KMS-11 (cell line): ENCODE data around the gene ARFGAP1.

Source experiments
- H2AFZ ChIP-seq: fragments of 200-600 bp; sonication (generic); 2 replicates; pipeline ENCODE4 v1.6.1; 2016; ENCODE audit warnings: antibody characterized with exemption, mixed run types, low read depth
- H3K27ac ChIP-seq: fragments of 200-600 bp; sonication (generic); 2 replicates; pipeline ENCODE4 v1.6.1; 2016; ENCODE audit warnings: mild to moderate bottlenecking, mixed run types
- H3K27me3 ChIP-seq: fragments of 200-600 bp; sonication (generic); 2 replicates; pipeline ENCODE4 v1.6.1; 2017; ENCODE audit warnings: mild to moderate bottlenecking, low read depth, mixed run types, moderate library complexity; ENCODE audit not compliant: insufficient read depth
- H3K36me3 ChIP-seq: fragments of 200-600 bp; sonication (generic); 2 replicates; pipeline ENCODE4 v1.6.1; 2017; ENCODE audit warnings: mild to moderate bottlenecking, mixed run types; ENCODE audit not compliant: insufficient read depth
- H3K4me1 ChIP-seq: fragments of 200-600 bp; sonication (generic); 2 replicates; pipeline ENCODE4 v1.6.1; 2016; ENCODE audit warnings: mild to moderate bottlenecking, low read depth, mixed run types; ENCODE audit not compliant: poor library complexity, severe bottlenecking
- H3K4me2 ChIP-seq: fragments of 200-600 bp; sonication (generic); 2 replicates; pipeline ENCODE4 v1.7.0; 2016; ENCODE audit warnings: mild to moderate bottlenecking, mixed run types
- H3K4me3 ChIP-seq: fragments of 200-600 bp; sonication (generic); IDR thresholded peaks from 2 replicates; pipeline ENCODE4 v1.6.1; 2017; ENCODE audit warnings: low read depth, low read length, mixed read lengths; ENCODE audit not compliant: insufficient read depth
- H3K79me2 ChIP-seq: fragments of 200-600 bp; sonication (generic); 2 replicates; pipeline ENCODE4 v1.6.1; 2016; ENCODE audit warnings: low read depth, mixed run types; ENCODE audit not compliant: insufficient read depth
- H3K9ac ChIP-seq: fragments of 200-600 bp; sonication (generic); 2 replicates; pipeline ENCODE4 v1.6.1; 2016; ENCODE audit warnings: mild to moderate bottlenecking, mixed run types
- H4K20me1 ChIP-seq: fragments of 200-600 bp; sonication (generic); 2 replicates; pipeline ENCODE4 v1.6.1; 2016; ENCODE audit warnings: mild to moderate bottlenecking, mixed run types; ENCODE audit not compliant: insufficient read depth
- CTCF ChIP-seq: fragments of 200-600 bp; sonication (generic); conservative IDR thresholded peaks from 2 replicates; pipeline ENCODE4 v1.6.1; 2017; ENCODE audit warnings: low read depth, mild to moderate bottlenecking, antibody characterized with exemption, low read length, moderate library complexity, mixed read lengths

ARFGAP1 gene

DNA sequence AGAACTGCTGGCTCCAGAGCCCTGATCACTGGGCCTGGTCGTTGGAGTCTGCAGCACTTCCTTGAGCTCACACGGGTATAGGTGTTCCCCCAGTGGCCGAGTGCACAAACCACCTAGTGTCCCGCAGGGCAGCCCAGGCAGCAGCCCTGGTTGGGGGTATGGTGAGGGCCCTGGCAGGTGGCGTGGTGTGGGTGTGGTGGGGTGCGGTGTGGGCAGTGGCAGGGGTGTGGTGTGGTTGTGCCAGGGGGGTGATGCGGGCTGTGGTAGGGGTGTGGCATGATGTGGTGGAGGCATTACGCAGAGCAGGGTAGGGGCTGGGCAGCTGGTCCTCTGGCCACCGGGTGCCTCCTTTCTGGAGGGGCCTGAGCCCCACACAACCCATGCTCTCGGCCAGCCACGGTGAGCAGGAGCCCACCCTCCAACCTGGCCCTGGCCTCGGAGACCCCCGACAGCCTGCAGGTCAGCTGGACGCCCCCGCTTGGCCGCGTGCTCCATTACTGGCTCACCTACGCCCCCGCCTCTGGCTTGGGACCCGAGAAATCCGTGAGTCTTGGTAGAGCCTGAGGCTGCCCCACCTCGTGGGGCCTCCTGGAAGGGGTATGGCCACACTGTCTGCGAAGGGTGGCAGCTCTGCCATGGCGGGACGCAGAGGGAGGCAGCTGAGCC is 40.9 kb downstream of the ARFGAP1 start:
- Histone ChIP-seq H3K4me2 (no peak overlapping the region), H2AFZ (no peak overlapping the region), H3K4me1 (peaks cover 7% of the 10 kb centered on the region), H4K20me1 (no peaks in the 10 kb centered on the region), H3K9ac (no peak overlapping the region), H3K27me3 (peaks cover 94% of the 10 kb centered on the region), H3K36me3 (no peaks in the 10 kb centered on the region), H3K27ac (no peak overlapping the region), H3K4me3 (no peak overlapping the region), H3K79me2 (no peaks in the 10 kb centered on the region)
- TF ChIP-seq CTCF: no peak

DNA sequence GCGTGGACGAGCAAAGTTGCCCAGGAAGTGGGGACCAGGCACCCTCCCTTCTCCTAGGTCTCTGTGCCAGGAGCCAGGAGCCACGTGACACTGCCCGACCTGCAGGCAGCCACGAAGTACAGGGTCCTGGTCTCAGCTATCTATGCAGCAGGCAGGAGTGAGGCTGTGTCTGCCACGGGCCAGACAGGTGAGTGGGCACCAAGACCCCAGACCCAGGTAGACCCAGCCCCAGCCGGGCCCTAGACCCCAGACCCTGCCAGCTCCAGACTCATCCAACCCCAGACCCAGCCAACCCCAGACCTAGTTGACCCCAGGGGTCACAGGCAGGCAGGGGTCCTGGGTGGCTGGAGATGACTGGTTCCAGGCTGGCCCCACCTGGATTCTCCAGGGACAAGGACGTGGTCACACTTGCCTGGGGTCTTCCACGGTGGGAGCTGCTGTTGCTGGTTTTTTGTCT is 41.4 kb downstream of the ARFGAP1 start:
- Histone ChIP-seq H2AFZ (no peak overlapping the region), H3K9ac (no peak overlapping the region), H3K79me2 (no peaks in the 10 kb centered on the region), H3K36me3 (no peaks in the 10 kb centered on the region), H3K4me1 (peaks cover 7% of the 10 kb centered on the region), H3K4me3 (no peak overlapping the region), H3K4me2 (no peak overlapping the region), H3K27me3 (peaks cover 94% of the 10 kb centered on the region), H4K20me1 (no peaks in the 10 kb centered on the region), H3K27ac (no peak overlapping the region)
- TF ChIP-seq CTCF: no peak

DNA sequence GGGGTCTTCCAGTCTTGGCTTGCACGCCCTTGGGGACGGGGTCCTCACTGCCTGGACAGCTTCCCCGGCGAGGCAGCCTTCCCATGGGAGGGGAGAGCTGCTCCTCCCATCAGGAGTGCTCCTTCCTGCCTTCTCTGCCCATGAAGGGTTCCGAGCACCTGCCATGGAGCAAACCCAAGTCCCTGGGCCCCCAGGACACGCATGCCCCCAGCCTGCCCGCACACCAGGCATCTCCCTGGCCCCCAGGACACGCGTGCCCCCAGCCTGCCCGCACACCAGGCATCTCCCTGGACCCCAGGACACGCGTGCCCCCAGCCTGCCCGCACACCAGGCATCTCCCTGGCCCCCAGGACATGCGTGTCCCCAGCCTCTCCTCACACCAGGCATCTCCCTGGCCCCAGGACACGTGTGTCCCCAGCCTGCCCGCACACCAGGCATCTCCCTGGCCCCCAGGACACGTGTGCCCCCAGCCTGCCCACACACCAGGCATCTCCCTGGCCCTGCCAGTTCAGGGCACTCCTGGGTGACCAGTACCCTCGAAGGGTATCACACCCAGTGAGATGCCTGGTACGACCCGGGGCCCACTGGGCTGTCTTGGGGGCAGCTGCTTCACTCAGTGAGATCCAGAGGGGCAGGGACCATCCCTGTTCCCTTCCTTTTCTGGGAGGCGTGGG is 42.1 kb downstream of the ARFGAP1 start:
- no peaks in the 10 kb centered on the region for H3K79me2 ChIP-seq
- H3K4me2 ChIP-seq: no peak overlapping the region
- TF ChIP-seq CTCF: no peak
- no peak overlapping the region for H2AFZ ChIP-seq
- H3K9ac ChIP-seq: no peak overlapping the region
- no peak overlapping the region for H3K27ac ChIP-seq
- H4K20me1 ChIP-seq: no peaks in the 10 kb centered on the region
- H3K27me3 ChIP-seq: peaks cover 94% of the 10 kb centered on the region
- no peaks in the 10 kb centered on the region for H3K36me3 ChIP-seq
- peaks cover 7% of the 10 kb centered on the region for H3K4me1 ChIP-seq
- no peak overlapping the region for H3K4me3 ChIP-seq

- Histone ChIP-seq H3K4me3 (no peak overlapping the region), H3K27ac (no peak overlapping the region)
- TF ChIP-seq CTCF: no peak
Observed at GRCh38 chr20:63315240-63315689, 42.7 kb downstream of the ARFGAP1 start.

More at GRCh38 chr20:63315240-63315689, 42.7 kb downstream of the ARFGAP1 start:
- Histone ChIP-seq H2AFZ (no peak overlapping the region), H3K4me2 (no peak overlapping the region), H3K79me2 (no peaks in the 10 kb centered on the region), H3K36me3 (no peaks in the 10 kb centered on the region), H3K9ac (no peak overlapping the region), H3K27me3 (peaks cover 94% of the 10 kb centered on the region), H4K20me1 (no peaks in the 10 kb centered on the region), H3K4me1 (peaks cover 7% of the 10 kb centered on the region)
